HepG2 (cell line): ENCODE results near the gene MAML1. TPM values are rescaled to one million over a fixed set of nuclear protein-coding genes. Genes with fewer than 3 reads are reported as not detected.

Source experiments
- ATAC-seq: fragments of 200-7000 bp; cut with Tn5 transposase; 3 replicates; pipeline ENCODE4 v1.9.1; 2020; ENCODE audit warnings: mild to moderate bottlenecking, moderate library complexity
- BruUV-seq: library from RNA; stranded (reverse); fragments of 400-500 nt; replicated peaks from 2 replicates; lab custom pipeline; 2021; lab: Mats Ljungman, UMichigan
- CTCF ChIA-PET: fragments of 300-600 bp; formaldehyde crosslinking; extraction: SDS; loops from one replicate; lab custom pipeline; 2021; ENCODE audit warnings: low total read pairs, inconsistent platforms, low intra/inter-chr PET ratio; lab: Yijun Ruan, JAX
- POLR2A ChIA-PET: fragments of 350-600 bp; sonication (Branson Sonifier 250); formaldehyde crosslinking; loops from one replicate; lab custom pipeline; 2020; ENCODE audit warnings: antibody characterized with exemption, inconsistent platforms; lab: Yijun Ruan, JAX
- DNase-seq: peaks from one replicate; pipeline ENCODE4 v3.0.0-alpha.2; 2015; ENCODE audit warnings: low spot score
- FAIRE-seq: peaks from 3 replicates; lab custom pipeline; 2011; peaks lifted over from hg19 to GRCh38; lab: Jason Lieb, UNC
- H2AFZ ChIP-seq: one replicate; pipeline ENCODE4 v1.6.1; 2011; ENCODE audit warnings: low read length, inconsistent platforms
- H3K27ac ChIP-seq: fragments of 300-600 bp; 3 replicates; pipeline ENCODE4 v1.8.0; 2011; ENCODE audit warnings: mixed run types, mild to moderate bottlenecking, mixed read lengths, low read length, inconsistent platforms; ENCODE audit not compliant: insufficient read depth; ENCODE audit errors: extremely low read length
- H3K27me3 ChIP-seq, 2 experiments: fragments of 200-600 bp in 1 of 2; 2 replicates in 1 of 2; 3 replicates in 1 of 2; pipeline versions ENCODE4 v1.6.0 to v1.8.0; 2011; ENCODE audit warnings: low read length in 2 of 2, mild to moderate bottlenecking in 2 of 2, moderate library complexity in 2 of 2, inconsistent platforms in 1 of 2; ENCODE audit not compliant: insufficient read depth in 2 of 2, control insufficient read depth in 1 of 2
- H3K36me3 ChIP-seq, 2 experiments: fragments of 200-600 bp in 1 of 2; replicated peaks in 1 of 2; 2 replicates in 1 of 2; 3 replicates in 1 of 2; pipeline versions ENCODE4 v1.5.1 to v1.8.0; 2011; ENCODE audit warnings: low read length in 2 of 2, inconsistent platforms in 1 of 2; ENCODE audit not compliant: insufficient read depth in 2 of 2, control insufficient read depth in 1 of 2
- H3K4me1 ChIP-seq: 2 replicates; pipeline ENCODE4 v1.5.1; 2012; ENCODE audit warnings: low read length, inconsistent platforms; ENCODE audit not compliant: insufficient read depth
- H3K4me2 ChIP-seq: 2 replicates; pipeline ENCODE4 v1.6.0; 2011; ENCODE audit warnings: low read depth, low read length, inconsistent platforms
- H3K4me3 ChIP-seq, 3 experiments: fragments of 200-600 bp in 1 of 3; sonication (generic), shearing (Covaris generic) in 1 of 3; replicated peaks in 1 of 3; 2 replicates each; pipeline ENCODE4 v1.5.1; 2011 to 2016; ENCODE audit warnings: low read length in 3 of 3, inconsistent platforms in 2 of 3, low read depth in 2 of 3, mild to moderate bottlenecking in 2 of 3, control low read depth in 1 of 3, mixed read lengths in 1 of 3; ENCODE audit not compliant: insufficient read depth in 1 of 3
- H3K79me2 ChIP-seq: one replicate; pipeline ENCODE4 v1.6.1; 2011; ENCODE audit warnings: low read length, inconsistent platforms; ENCODE audit not compliant: insufficient read depth
- H3K9ac ChIP-seq: 2 replicates; pipeline ENCODE4 v1.6.0; 2011; ENCODE audit warnings: mild to moderate bottlenecking, low read depth, low read length, inconsistent platforms; ENCODE audit not compliant: insufficient read depth
- H3K9me3 ChIP-seq: 2 replicates; pipeline ENCODE4 v1.5.1; 2012; ENCODE audit warnings: mild to moderate bottlenecking, low read length
- H4K20me1 ChIP-seq: 2 replicates; pipeline ENCODE4 v1.6.0; 2011; ENCODE audit warnings: inconsistent platforms, mild to moderate bottlenecking, low read length, moderate library complexity; ENCODE audit not compliant: insufficient read depth
- ATF7 ChIP-seq, 2 experiments: fragments of 450-650 bp in 1 of 2; sonication (generic) in 1 of 2; formaldehyde crosslinking in 1 of 2; IDR thresholded peaks; 2 replicates each; pipeline versions ENCODE4 v1.4.0 to v1.6.1; 2016 to 2020; ENCODE audit warnings: antibody characterized with exemption in 1 of 2, mild to moderate bottlenecking in 1 of 2, missing genetic modification reagents in 1 of 2
- ATM ChIP-seq: fragments of 450-650 bp; IDR thresholded peaks from 2 replicates; pipeline ENCODE4 v1.7.1; 2017; ENCODE audit warnings: mild to moderate bottlenecking, borderline replicate concordance
- FLYWCH1 ChIP-seq: sonication (generic); formaldehyde crosslinking; IDR thresholded peaks from 2 replicates; pipeline ENCODE4 v1.8.1; 2023; ENCODE audit warnings: mild to moderate bottlenecking, missing genetic modification reagents
- NPAS2 ChIP-seq: sonication (generic); formaldehyde crosslinking; IDR thresholded peaks from 2 replicates; pipeline ENCODE4 v1.8.0; 2022; ENCODE audit warnings: mild to moderate bottlenecking, missing genetic modification reagents, borderline replicate concordance
- PAF1 ChIP-seq: IDR thresholded peaks from 2 replicates; pipeline ENCODE4 v1.6.1; 2016; ENCODE audit warnings: missing genetic modification reagents, missing compliant biosample characterization
- RARA ChIP-seq: IDR thresholded peaks from 2 replicates; pipeline ENCODE4 v1.6.1; 2016; ENCODE audit warnings: missing genetic modification reagents, missing compliant biosample characterization
- RFX1 ChIP-seq: fragments of 450-650 bp; IDR thresholded peaks from 2 replicates; pipeline ENCODE4 v1.6.1; 2017
- SALL1 ChIP-seq: sonication (generic); formaldehyde crosslinking; IDR thresholded peaks from 2 replicates; pipeline ENCODE4 v1.8.0; 2022; ENCODE audit warnings: mild to moderate bottlenecking, missing genetic modification reagents
- SIX4 ChIP-seq: sonication (generic); formaldehyde crosslinking; IDR thresholded peaks from 2 replicates; pipeline ENCODE4 v1.4.0; 2020; ENCODE audit warnings: missing genetic modification reagents
- ZFP82 ChIP-seq: sonication (generic); formaldehyde crosslinking; IDR thresholded peaks from 2 replicates; pipeline ENCODE4 v1.5.1; 2020; ENCODE audit warnings: mild to moderate bottlenecking, missing genetic modification reagents, borderline replicate concordance
- WGBS: methylation state at CpG from one replicate; pipeline ENCODE4 v1.1.6; 2017; ENCODE audit warnings: low lambda C conversion rate; 5-methylcytosine and 5-hydroxymethylcytosine counted together
- in situ Hi-C: cut with HindIII; loops from 2 replicates; pipeline ENCODE4 v1.10.0; 2017; ENCODE audit warnings: low pct_unique_long_range_greater_than_20kb; ENCODE audit not compliant: extremely low pct_ligation_motif_present
- intact Hi-C: fragments of 100-400 bp; cut with micrococcal nuclease; formaldehyde crosslinking; loops from one replicate; pipeline ENCODE4 v1.10.0; 2022; ENCODE audit not compliant: unreplicated experiment
- polyA plus RNA-seq, 8 experiments: library from polyadenylated mRNA; depleted of rRNA in 3 of 8; stranded (reverse) in 7 of 8; unstranded in 1 of 8; fragments of >200 nt; fragmentation: Illumina TruSeq in 4 of 8; extraction: Trizol in 4 of 8; gene quantifications; 2 replicates each; pipeline versions ENCODE4 v1.2.1 to v1.2.3, GENCODE V29; 2011 to 2016; ENCODE audit warnings: low read depth in 4 of 8, missing spikeins in 1 of 8, mixed read lengths in 1 of 8; ENCODE audit not compliant: insufficient read depth in 1 of 8
- total RNA-seq, 5 experiments: library from RNA; depleted of rRNA; stranded (reverse); fragments of >200 nt; fragmentation: Illumina TruSeq; extraction: Trizol; gene quantifications; 2 replicates each; pipeline ENCODE4 v1.2.3, GENCODE V29; 2016; ENCODE audit warnings: low read depth in 1 of 5
- TF ChIP-seq, protein P1 (sequence below): sonication (generic); formaldehyde crosslinking; IDR thresholded peaks from 2 replicates; pipeline ENCODE4 v1.5.0; 2020; ENCODE audit warnings: mild to moderate bottlenecking, missing genetic modification reagents, borderline replicate concordance
- TF ChIP-seq, protein P2 (sequence below): fragments of 450-650 bp; IDR thresholded peaks from 2 replicates; pipeline ENCODE4 v1.6.1; 2017; ENCODE audit warnings: mild to moderate bottlenecking

MAML1 gene
- total and polyA plus RNA-seq, 2 of the 13 experiments (the other 11 are each of a cell fraction or from before 2014, with no cell fraction given), result 10.0 to 10.8 TPM

DNA sequence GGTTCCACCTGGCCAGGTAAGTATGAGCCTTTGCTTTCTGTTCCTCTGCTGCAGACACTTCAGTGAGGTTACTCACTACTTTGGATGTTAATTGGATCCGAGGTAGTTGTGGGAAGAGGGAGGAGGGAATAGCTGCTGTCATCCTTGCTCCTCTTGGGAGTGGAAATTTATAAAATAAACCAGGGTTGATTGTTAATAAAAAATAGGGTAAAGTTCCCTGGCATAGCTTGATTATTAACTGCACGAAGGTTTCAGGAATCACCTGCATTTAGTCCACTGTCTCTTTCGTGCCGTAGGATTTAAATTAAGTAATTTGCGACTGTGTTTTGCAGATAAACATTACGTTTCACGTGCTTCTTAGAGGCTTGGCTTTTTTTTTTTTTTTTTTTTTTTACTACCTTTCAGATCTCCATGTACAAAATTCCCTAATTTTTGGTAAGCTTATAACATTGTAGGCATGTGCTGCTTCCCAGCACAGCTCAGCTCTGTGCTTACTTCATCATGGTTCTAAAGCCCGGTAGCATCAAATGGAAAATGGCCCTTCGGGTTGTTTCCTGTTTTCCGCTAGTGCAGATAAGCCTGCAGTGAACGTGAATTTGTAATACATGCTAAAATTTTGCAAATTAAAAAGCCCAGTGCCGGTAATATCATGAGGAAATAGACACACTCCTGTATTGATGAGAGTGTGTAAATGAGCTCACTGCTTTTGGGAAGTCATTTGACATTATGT is 34.3 kb downstream of the MAML1 start:
- Histone ChIP-seq H3K36me3 (peaks cover 28 to 69% of the 10 kb centered on the region in 2 experiments), H2AFZ (no peak overlapping the region), H3K27me3 (no peaks in the 10 kb centered on the region), H3K79me2 (peaks cover 31% of the 10 kb centered on the region), H3K9ac (no peak overlapping the region), H3K4me1 (peaks cover 21% of the 10 kb centered on the region), H3K4me2 (no peak overlapping the region), H3K9me3 (no peaks in the 10 kb centered on the region), H4K20me1 (peaks cover 22% of the 10 kb centered on the region), H3K27ac (no peak overlapping the region), H3K4me3 (no peak overlapping the region)
- in situ Hi-C loops, result loop anchor here (25.0 kb wide), 1 partner anchor 320 kb away; no protein-coding TSS in a partner anchor
- DNase-seq (no peak), ATAC-seq (no peak), FAIRE-seq (no peak)
- POLR2A ChIA-PET, result interaction anchor here (1.2 kb wide), 1 partner anchor 35 kb away, joined by 4 read pairs; the partner anchor contains the start of gene MAML1
- CTCF ChIA-PET, result no interaction called here
- intact Hi-C loops, result loop anchor here (10.0 kb wide), 1 partner anchor 138 kb away; the partner anchor contains the start of gene TBC1D9B
- WGBS, result 94% methylated on average over 12 of the region's 12 CpGs
- no TSS peak for BruUV-seq
- TF ChIP-seq ATM (no peak), NPAS2 (CRISPR knock-in tag) (no peak), ATF7 (IDR thresholded peaks at IDR 0.05) (no peak), ATF7 (CRISPR knock-in tag; IDR thresholded peaks at IDR 0.05) (no peak)

DNA sequence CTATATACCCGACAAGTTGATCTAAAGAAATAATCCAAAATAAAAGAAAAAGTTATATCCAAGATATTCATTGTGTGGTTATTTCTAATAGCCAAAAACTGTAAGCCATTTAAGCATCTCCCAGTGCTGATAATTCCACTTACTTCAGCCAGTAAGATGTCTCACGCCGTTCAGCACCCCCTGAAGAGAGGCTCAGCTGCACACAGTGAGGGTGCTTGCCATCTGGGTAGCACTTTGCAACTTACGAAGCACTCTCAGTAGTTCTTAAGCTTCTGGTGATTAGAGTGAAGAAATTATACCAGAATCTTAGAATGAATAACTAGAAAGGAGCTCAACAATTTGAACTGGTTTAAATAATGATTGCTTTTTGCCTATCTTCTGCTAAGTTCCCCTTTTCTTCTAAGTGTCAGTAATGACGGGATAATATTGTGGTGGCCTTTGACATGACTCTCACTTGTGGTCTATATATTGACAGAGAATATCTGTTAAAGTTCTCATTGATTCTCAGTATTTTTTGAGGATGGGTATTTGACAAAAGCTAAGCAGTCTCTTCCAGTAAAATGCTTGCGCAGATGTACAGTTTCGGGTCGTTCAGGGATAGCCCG is 35.0 kb downstream of the MAML1 start:
- BruUV-seq, result no TSS peak
- ChIA-PET POLR2A (interaction anchor here (1.2 kb wide), 1 partner anchor 36 kb away, joined by 4 read pairs; the partner anchor contains the start of gene MAML1), CTCF (no interaction called here)
- no peaks in the 10 kb centered on the region for H3K27me3 ChIP-seq
- no peak for ATAC-seq
- DNase-seq, result no peak
- no peak overlapping the region for H3K4me2 ChIP-seq
- FAIRE-seq, result no peak
- intact Hi-C loops, result loop anchor here (10.0 kb wide), 1 partner anchor 137 kb away; the partner anchor contains the start of gene TBC1D9B
- H3K4me1 ChIP-seq, result peaks cover 13% of the 10 kb centered on the region
- peaks cover 15% of the 10 kb centered on the region for H4K20me1 ChIP-seq
- H3K9ac ChIP-seq, result no peak overlapping the region
- peaks cover 25% of the 10 kb centered on the region for H3K79me2 ChIP-seq
- WGBS, result 95% methylated on average over 9 of the region's 9 CpGs
- H3K4me3 ChIP-seq, result no peak overlapping the region
- H3K27ac ChIP-seq, result no peak overlapping the region
- peaks cover 29 to 73% of the 10 kb centered on the region in 2 experiments for H3K36me3 ChIP-seq
- H2AFZ ChIP-seq, result no peak overlapping the region
- no peaks in the 10 kb centered on the region for H3K9me3 ChIP-seq
- in situ Hi-C loops, result loop anchor here (25.0 kb wide), 1 partner anchor 320 kb away; no protein-coding TSS in a partner anchor
- TF ChIP-seq, protein P1, sequence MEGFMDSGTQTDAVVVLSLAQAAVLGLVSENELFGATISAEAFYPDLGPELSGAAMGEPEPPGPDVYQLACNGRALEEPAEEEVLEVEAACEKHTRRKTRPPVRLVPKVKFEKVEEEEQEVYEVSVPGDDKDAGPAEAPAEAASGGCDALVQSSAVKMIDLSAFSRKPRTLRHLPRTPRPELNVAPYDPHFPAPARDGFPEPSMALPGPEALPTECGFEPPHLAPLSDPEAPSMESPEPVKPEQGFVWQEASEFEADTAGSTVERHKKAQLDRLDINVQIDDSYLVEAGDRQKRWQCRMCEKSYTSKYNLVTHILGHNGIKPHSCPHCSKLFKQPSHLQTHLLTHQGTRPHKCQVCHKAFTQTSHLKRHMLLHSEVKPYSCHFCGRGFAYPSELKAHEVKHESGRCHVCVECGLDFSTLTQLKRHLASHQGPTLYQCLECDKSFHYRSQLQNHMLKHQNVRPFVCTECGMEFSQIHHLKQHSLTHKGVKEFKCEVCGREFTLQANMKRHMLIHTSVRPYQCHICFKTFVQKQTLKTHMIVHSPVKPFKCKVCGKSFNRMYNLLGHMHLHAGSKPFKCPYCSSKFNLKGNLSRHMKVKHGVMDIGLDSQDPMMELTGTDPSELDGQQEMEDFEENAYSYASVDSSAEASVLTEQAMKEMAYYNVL (CRISPR knock-in tag), result no peak
- TF ChIP-seq SIX4 (CRISPR knock-in tag), result no peak
- no peak for TF ChIP-seq FLYWCH1 (CRISPR knock-in tag)
- no peak for TF ChIP-seq PAF1
- TF ChIP-seq, protein P2, sequence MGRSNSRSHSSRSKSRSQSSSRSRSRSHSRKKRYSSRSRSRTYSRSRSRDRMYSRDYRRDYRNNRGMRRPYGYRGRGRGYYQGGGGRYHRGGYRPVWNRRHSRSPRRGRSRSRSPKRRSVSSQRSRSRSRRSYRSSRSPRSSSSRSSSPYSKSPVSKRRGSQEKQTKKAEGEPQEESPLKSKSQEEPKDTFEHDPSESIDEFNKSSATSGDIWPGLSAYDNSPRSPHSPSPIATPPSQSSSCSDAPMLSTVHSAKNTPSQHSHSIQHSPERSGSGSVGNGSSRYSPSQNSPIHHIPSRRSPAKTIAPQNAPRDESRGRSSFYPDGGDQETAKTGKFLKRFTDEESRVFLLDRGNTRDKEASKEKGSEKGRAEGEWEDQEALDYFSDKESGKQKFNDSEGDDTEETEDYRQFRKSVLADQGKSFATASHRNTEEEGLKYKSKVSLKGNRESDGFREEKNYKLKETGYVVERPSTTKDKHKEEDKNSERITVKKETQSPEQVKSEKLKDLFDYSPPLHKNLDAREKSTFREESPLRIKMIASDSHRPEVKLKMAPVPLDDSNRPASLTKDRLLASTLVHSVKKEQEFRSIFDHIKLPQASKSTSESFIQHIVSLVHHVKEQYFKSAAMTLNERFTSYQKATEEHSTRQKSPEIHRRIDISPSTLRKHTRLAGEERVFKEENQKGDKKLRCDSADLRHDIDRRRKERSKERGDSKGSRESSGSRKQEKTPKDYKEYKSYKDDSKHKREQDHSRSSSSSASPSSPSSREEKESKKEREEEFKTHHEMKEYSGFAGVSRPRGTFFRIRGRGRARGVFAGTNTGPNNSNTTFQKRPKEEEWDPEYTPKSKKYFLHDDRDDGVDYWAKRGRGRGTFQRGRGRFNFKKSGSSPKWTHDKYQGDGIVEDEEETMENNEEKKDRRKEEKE, result no peak
- no peak for TF ChIP-seq RFX1
- TF ChIP-seq ZFP82 (CRISPR knock-in tag), result no peak
- TF ChIP-seq RARA (CRISPR knock-in tag), result no peak
- TF ChIP-seq SALL1, result no peak
